Suppressor macrophage (primary cell): ENCODE measurements around the gene HEATR5B.
"Not testable (repeated sequence)": the region's sequence is repeated elsewhere in the genome, so short reads cannot be mapped to it uniquely, and the experiment has no call there.

Experiments used
- DNase-seq, 4 experiments: peaks; one replicate each; pipeline ENCODE4 v3.0.0-alpha.2; 2020 to 2022

The HEATR5B gene

GRCh38 chr2:36979007-36979406 is 105.2 kb downstream of the HEATR5B start:
- not testable (repeated sequence) for DNase-seq

- DNase-seq: no peak
Observed at GRCh38 chr2:36976065-36976464, 108.1 kb downstream of the HEATR5B start.

- DNase-seq: no peak
Observed at GRCh38 chr2:36975306-36975705, 108.9 kb downstream of the HEATR5B start.

GRCh38 chr2:36973320-36973719 is 110.9 kb downstream of the HEATR5B start:
- DNase-seq: no peak

GRCh38 chr2:36971990-36972389 is 112.2 kb downstream of the HEATR5B start:
- no peak for DNase-seq

- peak; percentile 1 to 20 (median 10) for DNase-seq
Observed at GRCh38 chr2:36967236-36967876, 116.8 kb downstream of the HEATR5B start.

- peak; percentile 98 to 100 (median 100) for DNase-seq
Observed at GRCh38 chr2:36966370-36967235, 117.6 kb downstream of the HEATR5B start, which contains the start of gene STRN. Gene STRN, minus strand, starts transcription at chr2:36966536. Its CDS starts 73 bp downstream, at chr2:36966463.

- peak in 3 of 4 experiments; percentile 7 to 28 (median 10) for DNase-seq
Observed at GRCh38 chr2:36965751-36966369, 118.3 kb downstream of the HEATR5B start.

GRCh38 chr2:36965206-36965605 is 119.0 kb downstream of the HEATR5B start:
- peak in 2 of 4 experiments; percentile 24 to 28 for DNase-seq

GRCh38 chr2:36964496-36965058 is 119.6 kb downstream of the HEATR5B start:
- DNase-seq: peak; percentile 8 to 33 (median 14)

- DNase-seq: no peak
Observed at GRCh38 chr2:36963734-36964133, 120.4 kb downstream of the HEATR5B start.

- DNase-seq: no peak
Observed at GRCh38 chr2:36963106-36963505, 121.1 kb downstream of the HEATR5B start.

GRCh38 chr2:36960773-36961172 is 123.4 kb downstream of the HEATR5B start:
- no peak for DNase-seq

- DNase-seq: no peak
Observed at GRCh38 chr2:36960005-36960675, 124.0 kb downstream of the HEATR5B start.

- DNase-seq: no peak
Observed at GRCh38 chr2:36954977-36955607, 129.1 kb downstream of the HEATR5B start.

- no peak for DNase-seq
Observed at GRCh38 chr2:36952748-36953197, 131.4 kb downstream of the HEATR5B start.

GRCh38 chr2:36951574-36951973 is 132.6 kb downstream of the HEATR5B start:
- peak in 3 of 4 experiments; percentile 6 to 50 (median 17) for DNase-seq

- no peak for DNase-seq
Observed at GRCh38 chr2:36951027-36951518, 133.1 kb downstream of the HEATR5B start.

- no peak for DNase-seq
Observed at GRCh38 chr2:36949845-36950244, 134.3 kb downstream of the HEATR5B start.

- not testable (repeated sequence) for DNase-seq
Observed at GRCh38 chr2:36945240-36945639, 138.9 kb downstream of the HEATR5B start.

GRCh38 chr2:36941867-36942266 is 142.3 kb downstream of the HEATR5B start:
- DNase-seq: no peak
